ENCODE measurements around the gene APOBEC2. TPM values are rescaled to one million over a fixed set of nuclear protein-coding genes. Genes with fewer than 3 reads are reported as not detected.

Gene APOBEC2
- total and polyA plus RNA-seq, 2 of the 13 experiments (the other 11 are each of a cell fraction or from before 2014, with no cell fraction given) = 0.09 TPM; not detected in 1

GRCh38 chr6:41073968-41074691 is 21.1 kb downstream of the APOBEC2 start (continued):
- TF ChIP-seq, protein P1, sequence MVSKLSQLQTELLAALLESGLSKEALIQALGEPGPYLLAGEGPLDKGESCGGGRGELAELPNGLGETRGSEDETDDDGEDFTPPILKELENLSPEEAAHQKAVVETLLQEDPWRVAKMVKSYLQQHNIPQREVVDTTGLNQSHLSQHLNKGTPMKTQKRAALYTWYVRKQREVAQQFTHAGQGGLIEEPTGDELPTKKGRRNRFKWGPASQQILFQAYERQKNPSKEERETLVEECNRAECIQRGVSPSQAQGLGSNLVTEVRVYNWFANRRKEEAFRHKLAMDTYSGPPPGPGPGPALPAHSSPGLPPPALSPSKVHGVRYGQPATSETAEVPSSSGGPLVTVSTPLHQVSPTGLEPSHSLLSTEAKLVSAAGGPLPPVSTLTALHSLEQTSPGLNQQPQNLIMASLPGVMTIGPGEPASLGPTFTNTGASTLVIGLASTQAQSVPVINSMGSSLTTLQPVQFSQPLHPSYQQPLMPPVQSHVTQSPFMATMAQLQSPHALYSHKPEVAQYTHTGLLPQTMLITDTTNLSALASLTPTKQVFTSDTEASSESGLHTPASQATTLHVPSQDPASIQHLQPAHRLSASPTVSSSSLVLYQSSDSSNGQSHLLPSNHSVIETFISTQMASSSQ (IDR thresholded peaks at IDR 0.05; ENCODE audit: low read depth) = no peak
- TF ChIP-seq, protein P1 (CRISPR knock-in tag; IDR thresholded peaks at IDR 0.05; ENCODE audit: borderline replicate concordance) = no peak
- TF ChIP-seq RXRA (CRISPR knock-in tag; IDR thresholded peaks at IDR 0.05) = no peak
- TF ChIP-seq ZNF10 (CRISPR knock-in tag; IDR thresholded peaks at IDR 0.05; ENCODE audit: borderline replicate concordance, low read depth) = no peak
- TF ChIP-seq ZNF180 (CRISPR knock-in tag; IDR thresholded peaks at IDR 0.05; ENCODE audit: borderline replicate concordance, low read depth) = no peak
- TF ChIP-seq, protein P2, sequence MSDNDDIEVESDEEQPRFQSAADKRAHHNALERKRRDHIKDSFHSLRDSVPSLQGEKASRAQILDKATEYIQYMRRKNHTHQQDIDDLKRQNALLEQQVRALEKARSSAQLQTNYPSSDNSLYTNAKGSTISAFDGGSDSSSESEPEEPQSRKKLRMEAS (IDR thresholded peaks at IDR 0.05) = 0 out of 2 replicates have a peak, but pooled peaks have one; percentile 28
- TF ChIP-seq PRMT3 (CRISPR knock-in tag; IDR thresholded peaks at IDR 0.05; ENCODE audit: borderline replicate concordance, low read depth) = no peak
- TF ChIP-seq HMG20A (CRISPR knock-in tag; IDR thresholded peaks at IDR 0.05; ENCODE audit: borderline replicate concordance) = no peak
- TF ChIP-seq BHLHE40 (IDR thresholded peaks at IDR 0.05; ENCODE audit: low read length) = no peak
- TF ChIP-seq SMARCE1 (IDR thresholded peaks at IDR 0.05; ENCODE audit: borderline replicate concordance) = no peak
- TF ChIP-seq ZNF143 (CRISPR knock-in tag; IDR thresholded peaks at IDR 0.05) = no peak
- no peak; the same call in 1 of the 2 replicates for TF ChIP-seq RFX3 (CRISPR knock-in tag; IDR thresholded peaks at IDR 0.05)
- peak; percentile 89; the same call in 1 of the 2 replicates for TF ChIP-seq SIX1 (CRISPR knock-in tag; IDR thresholded peaks at IDR 0.05; ENCODE audit: borderline replicate concordance)
- no peak for TF ChIP-seq ARNT (IDR thresholded peaks at IDR 0.05)
- TF ChIP-seq RFX5 (IDR thresholded peaks at IDR 0.05; ENCODE audit: low read depth, low read length) = no peak
- no peak for TF ChIP-seq ZMYM4 (CRISPR knock-in tag; IDR thresholded peaks at IDR 0.05)
- TF ChIP-seq TGIF2 (CRISPR knock-in tag; IDR thresholded peaks at IDR 0.05) = peak; percentile 33; the same call in 1 of the 2 replicates
- TF ChIP-seq STAG1 (CRISPR knock-in tag; IDR thresholded peaks at IDR 0.05) = no peak
- TF ChIP-seq, protein P3, sequence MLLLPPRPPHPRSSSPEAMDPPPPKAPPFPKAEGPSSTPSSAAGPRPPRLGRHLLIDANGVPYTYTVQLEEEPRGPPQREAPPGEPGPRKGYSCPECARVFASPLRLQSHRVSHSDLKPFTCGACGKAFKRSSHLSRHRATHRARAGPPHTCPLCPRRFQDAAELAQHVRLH (CRISPR knock-in tag; IDR thresholded peaks at IDR 0.05; ENCODE audit: borderline replicate concordance, low read depth) = no peak
- TF ChIP-seq, protein P4, sequence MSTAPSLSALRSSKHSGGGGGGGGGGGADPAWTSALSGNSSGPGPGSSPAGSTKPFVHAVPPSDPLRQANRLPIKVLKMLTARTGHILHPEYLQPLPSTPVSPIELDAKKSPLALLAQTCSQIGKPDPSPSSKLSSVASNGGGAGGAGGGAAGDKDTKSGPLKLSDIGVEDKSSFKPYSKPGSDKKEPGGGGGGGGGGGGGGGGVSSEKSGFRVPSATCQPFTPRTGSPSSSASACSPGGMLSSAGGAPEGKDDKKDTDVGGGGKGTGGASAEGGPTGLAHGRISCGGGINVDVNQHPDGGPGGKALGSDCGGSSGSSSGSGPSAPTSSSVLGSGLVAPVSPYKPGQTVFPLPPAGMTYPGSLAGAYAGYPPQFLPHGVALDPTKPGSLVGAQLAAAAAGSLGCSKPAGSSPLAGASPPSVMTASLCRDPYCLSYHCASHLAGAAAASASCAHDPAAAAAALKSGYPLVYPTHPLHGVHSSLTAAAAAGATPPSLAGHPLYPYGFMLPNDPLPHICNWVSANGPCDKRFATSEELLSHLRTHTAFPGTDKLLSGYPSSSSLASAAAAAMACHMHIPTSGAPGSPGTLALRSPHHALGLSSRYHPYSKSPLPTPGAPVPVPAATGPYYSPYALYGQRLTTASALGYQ (CRISPR knock-in tag; IDR thresholded peaks at IDR 0.05) = no peak
- no peak for TF ChIP-seq MIER2 (CRISPR knock-in tag; IDR thresholded peaks at IDR 0.05)
- no peak for TF ChIP-seq GMEB2 (CRISPR knock-in tag; IDR thresholded peaks at IDR 0.05; ENCODE audit: low read depth)
- no peak for TF ChIP-seq IKZF1 (IDR thresholded peaks at IDR 0.05)
- no peak for TF ChIP-seq ZEB1 (IDR thresholded peaks at IDR 0.05; ENCODE audit: insufficient replicate concordance, low read depth)
- no peak for TF ChIP-seq ZNF282 (IDR thresholded peaks at IDR 0.05; ENCODE audit: partially characterized antibody)
